ENCODE results near the gene SF3A2. TPM values are rescaled to one million over a fixed set of nuclear protein-coding genes. Genes with fewer than 3 reads are reported as not detected.

Gene SF3A2
- total and polyA plus RNA-seq, 10 donors, result 28.5 to 79.7 (median 45.0) TPM

- DNase-seq, result no peak
- H3K4me1 ChIP-seq, result peaks cover 60 to 88% (median 69%) of the 10 kb centered on the region in 6 donors
- H3K36me3 ChIP-seq, result peaks cover 0 to 43% (median 23%) of the 10 kb centered on the region in 6 donors
- peak overlapping the region; percentile 36 to 100 (median 97) for H3K27ac ChIP-seq
- no peaks in the 10 kb centered on the region for H3K27me3 ChIP-seq (replicated peaks in 1 of 7)
- 19 to 26% (median 23%) methylated on average over 33 to 34 of the region's 34 CpGs for WGBS, 5 donors
- no peaks in the 10 kb centered on the region for H3K9me3 ChIP-seq
- intact Hi-C loops (cut with DNase I; ENCODE audit: low total_unique reads), result loop anchor here (2.0 to 10.0 kb wide), 3 partner anchors 31 to 152 kb away; partner anchors contain the start of gene DOT1L
- no peak for TF ChIP-seq CTCF (IDR thresholded peaks at IDR 0.05 in 8 of 11, conservative IDR thresholded peaks at IDR 0.05 in 3 of 11)
- no peak for TF ChIP-seq POLR2A (IDR thresholded peaks at IDR 0.05)
- peak in 2 of 3 donors; percentile 37 to 44 for TF ChIP-seq POLR2AphosphoS5 (IDR thresholded peaks at IDR 0.05)
- H3K4me3 ChIP-seq, result peak overlapping the region; percentile 16 to 98 (median 36)
These were observed 3.4 kb downstream of the SF3A2 start for GRCh38 chr19:2239771-2240770.

GRCh38 chr19:2240881-2241760 is 4.5 kb downstream of the SF3A2 start:
- peaks cover 2 to 53% (median 33%) of the 10 kb centered on the region in 6 donors for H3K36me3 ChIP-seq
- H3K27me3 ChIP-seq (replicated peaks in 1 of 7), result no peaks in the 10 kb centered on the region
- H3K9me3 ChIP-seq, result no peaks in the 10 kb centered on the region
- H3K27ac ChIP-seq, result peak overlapping the region in 7 of 8 donors; percentile 36 to 100 (median 96)
- peaks cover 55 to 80% (median 63%) of the 10 kb centered on the region in 6 donors for H3K4me1 ChIP-seq
- intact Hi-C loops (cut with DNase I; ENCODE audit: low total_unique reads), result no loop called here
- TF ChIP-seq CTCF (IDR thresholded peaks at IDR 0.05 in 8 of 11, conservative IDR thresholded peaks at IDR 0.05 in 3 of 11), result no peak
- peak in 2 of 3 donors; percentile 33 to 58 for TF ChIP-seq POLR2AphosphoS5 (IDR thresholded peaks at IDR 0.05)
- peak overlapping the region in 4 of 8 donors; percentile 35 to 98 (median 44) for H3K4me3 ChIP-seq
- no peak for DNase-seq
- WGBS, 5 donors, result 67 to 79% (median 75%) methylated on average over 34 to 41 of the region's 41 CpGs

DNA sequence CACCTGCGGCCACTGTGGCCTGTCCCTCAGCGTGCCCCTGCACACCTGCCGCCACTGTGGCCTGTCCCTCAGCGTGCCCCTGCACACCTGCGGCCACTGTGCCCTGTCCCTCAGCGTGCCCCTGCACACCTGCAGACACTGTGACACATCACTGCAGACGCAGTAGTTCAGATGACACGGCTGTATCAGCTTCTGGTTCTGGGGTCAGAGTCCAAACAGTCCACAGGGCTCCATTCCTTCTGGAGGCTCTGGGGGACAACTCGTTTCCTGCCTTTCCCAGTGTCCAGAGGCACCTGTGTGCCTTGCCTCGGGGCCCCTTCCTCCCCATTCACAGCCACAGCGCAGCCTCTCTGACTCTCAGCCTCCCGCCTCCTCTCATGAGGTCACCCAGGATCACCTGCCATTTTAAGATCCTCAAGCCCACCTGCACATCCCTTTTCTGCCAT is 5.5 kb downstream of the SF3A2 start:
- no peaks in the 10 kb centered on the region for H3K27me3 ChIP-seq (replicated peaks in 1 of 7)
- intact Hi-C loops (cut with DNase I; ENCODE audit: low total_unique reads), result no loop called here
- DNase-seq, result no peak
- no peak for TF ChIP-seq POLR2A (IDR thresholded peaks at IDR 0.05)
- TF ChIP-seq POLR2AphosphoS5 (IDR thresholded peaks at IDR 0.05), result no peak
- no peak for TF ChIP-seq CTCF (IDR thresholded peaks at IDR 0.05 in 8 of 11, conservative IDR thresholded peaks at IDR 0.05 in 3 of 11)
- no peak overlapping the region for H3K4me3 ChIP-seq
- H3K36me3 ChIP-seq, result peaks cover 7 to 63% (median 43%) of the 10 kb centered on the region in 6 donors
- peak overlapping the region in 4 of 8 donors; percentile 96 to 100 (median 98) for H3K27ac ChIP-seq
- 83 to 88% (median 86%) methylated on average over 10 to 12 of the region's 12 CpGs for WGBS, 5 donors
- H3K9me3 ChIP-seq, result no peaks in the 10 kb centered on the region
- peaks cover 55 to 82% (median 65%) of the 10 kb centered on the region in 6 donors for H3K4me1 ChIP-seq
